ENCODE results near the gene CDHR2. TPM values are rescaled to one million over a fixed set of nuclear protein-coding genes. Genes with fewer than 3 reads are reported as not detected.

CDHR2 gene
- total RNA-seq, 4 donors from 2014 or later, result not detected

DNA sequence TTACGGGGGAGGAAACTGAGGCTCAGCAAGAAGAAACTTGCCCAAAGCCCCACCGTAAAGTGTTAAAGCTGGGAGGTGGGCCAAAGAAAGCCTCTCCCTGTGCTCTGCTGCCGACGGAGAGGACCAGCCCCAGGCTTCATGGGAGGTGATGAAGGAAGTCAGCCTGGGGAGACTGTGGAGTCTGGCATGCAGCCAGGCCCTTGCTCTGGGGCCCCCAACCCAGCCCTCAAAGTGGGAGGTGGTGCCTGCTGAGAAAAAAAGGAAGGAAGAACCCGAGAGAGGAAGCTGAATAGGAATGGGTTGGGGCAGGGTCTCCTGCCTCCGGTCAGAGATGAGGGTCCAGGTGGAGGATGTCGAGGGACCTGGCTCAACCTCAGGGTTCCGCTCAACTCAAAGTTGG lies 15.8 kb upstream of the CDHR2 start:
- TF ChIP-seq, protein P1, sequence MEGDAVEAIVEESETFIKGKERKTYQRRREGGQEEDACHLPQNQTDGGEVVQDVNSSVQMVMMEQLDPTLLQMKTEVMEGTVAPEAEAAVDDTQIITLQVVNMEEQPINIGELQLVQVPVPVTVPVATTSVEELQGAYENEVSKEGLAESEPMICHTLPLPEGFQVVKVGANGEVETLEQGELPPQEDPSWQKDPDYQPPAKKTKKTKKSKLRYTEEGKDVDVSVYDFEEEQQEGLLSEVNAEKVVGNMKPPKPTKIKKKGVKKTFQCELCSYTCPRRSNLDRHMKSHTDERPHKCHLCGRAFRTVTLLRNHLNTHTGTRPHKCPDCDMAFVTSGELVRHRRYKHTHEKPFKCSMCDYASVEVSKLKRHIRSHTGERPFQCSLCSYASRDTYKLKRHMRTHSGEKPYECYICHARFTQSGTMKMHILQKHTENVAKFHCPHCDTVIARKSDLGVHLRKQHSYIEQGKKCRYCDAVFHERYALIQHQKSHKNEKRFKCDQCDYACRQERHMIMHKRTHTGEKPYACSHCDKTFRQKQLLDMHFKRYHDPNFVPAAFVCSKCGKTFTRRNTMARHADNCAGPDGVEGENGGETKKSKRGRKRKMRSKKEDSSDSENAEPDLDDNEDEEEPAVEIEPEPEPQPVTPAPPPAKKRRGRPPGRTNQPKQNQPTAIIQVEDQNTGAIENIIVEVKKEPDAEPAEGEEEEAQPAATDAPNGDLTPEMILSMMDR (IDR thresholded peaks at IDR 0.05), result no peak
- DNase-seq (ENCODE audit: low spot score), result no peak
- ATAC-seq (ENCODE audit: low FRiP score), result no peak

DNA sequence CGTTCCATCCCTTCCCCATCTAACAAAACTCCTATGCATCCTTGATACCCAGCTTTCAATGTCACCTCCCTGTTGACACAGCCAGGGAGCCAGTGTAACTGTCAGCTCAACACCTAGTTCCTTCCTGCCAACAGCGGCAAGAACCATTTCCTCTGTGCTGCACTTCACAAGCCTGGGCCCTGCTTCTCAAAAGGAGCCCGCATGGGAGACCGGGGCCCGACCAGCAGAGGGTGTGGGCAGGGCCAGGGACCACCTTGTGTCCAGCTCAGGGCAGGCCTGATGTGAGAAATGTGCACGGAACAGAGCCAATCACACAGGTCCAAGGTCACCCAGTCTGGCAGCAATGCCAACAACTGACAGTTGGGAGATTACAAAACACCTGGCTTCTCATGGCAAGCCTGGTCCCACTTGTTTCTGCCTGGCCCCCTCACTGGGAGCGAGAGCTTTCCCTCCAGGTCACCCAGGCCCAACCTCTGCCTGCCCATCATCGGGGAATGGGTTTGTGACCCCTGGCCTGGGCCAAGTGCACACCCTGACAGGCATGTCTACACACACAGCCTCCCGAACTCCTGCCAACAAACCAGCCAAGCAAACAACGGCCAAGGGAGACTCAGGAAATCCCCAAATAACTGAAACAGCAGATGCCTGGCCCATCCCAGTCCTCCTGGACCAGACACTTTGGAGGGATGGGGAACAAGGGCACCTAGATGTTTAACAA lies 15.1 kb upstream of the CDHR2 start:
- TF ChIP-seq, protein P1 (IDR thresholded peaks at IDR 0.05), result no peak
- DNase-seq (ENCODE audit: low spot score), result no peak
- no peak for ATAC-seq (ENCODE audit: low FRiP score)

DNA sequence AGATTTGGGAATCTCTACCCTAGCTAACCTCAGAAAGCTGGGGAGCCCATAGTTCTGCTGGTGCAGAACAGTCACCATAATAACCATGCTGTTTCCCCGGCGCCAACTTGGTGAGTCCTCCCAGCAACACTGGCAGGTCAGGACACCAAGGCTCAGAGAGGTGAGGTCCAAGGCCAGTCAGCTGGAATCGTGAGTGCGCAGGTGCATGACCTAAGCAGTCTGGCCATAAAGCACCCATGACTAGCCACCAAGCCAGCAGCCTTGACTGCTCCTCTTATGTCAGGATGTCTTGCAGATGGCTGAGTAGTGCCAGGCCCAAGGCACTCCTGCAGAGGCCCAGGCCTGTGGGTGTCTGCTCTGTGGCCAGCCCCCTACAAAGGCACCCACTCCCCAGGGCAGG lies 14.5 kb upstream of the CDHR2 start:
- DNase-seq (ENCODE audit: low spot score), result no peak
- TF ChIP-seq, protein P1 (IDR thresholded peaks at IDR 0.05), result no peak
- ATAC-seq (ENCODE audit: low FRiP score), result no peak

DNA sequence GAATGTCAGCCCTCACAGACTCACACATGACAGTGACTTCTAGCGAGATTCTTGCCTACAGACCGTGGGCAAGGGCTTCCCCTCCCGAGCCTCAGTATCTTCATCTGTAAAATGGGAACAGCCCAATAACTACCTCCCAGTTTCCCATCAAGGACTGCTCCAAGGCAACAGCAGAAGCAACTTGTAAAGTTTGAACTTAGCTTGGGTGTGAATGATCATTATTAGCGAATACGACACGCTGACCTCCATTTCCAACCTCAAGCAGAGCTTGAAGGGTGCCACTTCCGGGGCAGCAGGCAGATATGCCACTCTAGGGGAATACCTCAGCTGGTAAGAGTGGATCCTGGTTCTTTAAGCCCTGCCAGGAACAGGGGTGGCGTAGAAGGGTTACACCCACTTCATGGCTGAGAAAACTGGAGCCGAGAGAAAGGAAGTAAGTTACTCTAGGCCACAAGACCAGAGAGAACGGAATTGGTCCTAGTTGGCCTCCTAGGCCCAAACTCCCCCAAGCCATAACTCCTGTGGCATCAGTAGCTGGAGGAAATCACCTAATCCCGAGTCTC lies 14.0 kb upstream of the CDHR2 start:
- TF ChIP-seq, protein P1 (IDR thresholded peaks at IDR 0.05), result no peak
- no peak for ATAC-seq (ENCODE audit: low FRiP score)
- no peak for DNase-seq (ENCODE audit: low spot score)

DNA sequence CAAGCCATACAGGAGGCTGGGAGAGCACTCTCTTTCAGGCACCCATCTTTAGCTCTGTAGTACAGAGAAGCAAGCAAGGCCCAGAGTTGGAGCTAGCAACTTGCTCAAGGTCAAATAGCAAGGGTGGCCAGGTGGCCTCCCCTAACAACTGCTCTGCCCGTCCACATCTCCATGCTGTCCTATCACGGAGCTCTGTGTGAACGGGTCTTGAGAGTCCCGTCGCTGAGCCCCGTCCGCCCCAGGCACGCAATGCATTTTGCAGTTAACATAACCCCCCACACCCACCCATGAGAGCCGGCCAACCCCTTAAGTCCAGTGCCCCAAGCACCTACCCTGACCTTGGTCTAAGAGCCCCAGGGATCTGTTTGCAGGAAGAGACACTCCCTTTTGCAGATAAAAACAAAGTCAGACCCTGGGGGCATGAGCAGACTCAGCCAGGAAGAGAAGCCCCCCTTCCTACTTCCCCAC lies 13.4 kb upstream of the CDHR2 start:
- ATAC-seq (ENCODE audit: low FRiP score) (no peak), DNase-seq (ENCODE audit: low spot score) (no peak)
- TF ChIP-seq, protein P1 (IDR thresholded peaks at IDR 0.05), result no peak

DNA sequence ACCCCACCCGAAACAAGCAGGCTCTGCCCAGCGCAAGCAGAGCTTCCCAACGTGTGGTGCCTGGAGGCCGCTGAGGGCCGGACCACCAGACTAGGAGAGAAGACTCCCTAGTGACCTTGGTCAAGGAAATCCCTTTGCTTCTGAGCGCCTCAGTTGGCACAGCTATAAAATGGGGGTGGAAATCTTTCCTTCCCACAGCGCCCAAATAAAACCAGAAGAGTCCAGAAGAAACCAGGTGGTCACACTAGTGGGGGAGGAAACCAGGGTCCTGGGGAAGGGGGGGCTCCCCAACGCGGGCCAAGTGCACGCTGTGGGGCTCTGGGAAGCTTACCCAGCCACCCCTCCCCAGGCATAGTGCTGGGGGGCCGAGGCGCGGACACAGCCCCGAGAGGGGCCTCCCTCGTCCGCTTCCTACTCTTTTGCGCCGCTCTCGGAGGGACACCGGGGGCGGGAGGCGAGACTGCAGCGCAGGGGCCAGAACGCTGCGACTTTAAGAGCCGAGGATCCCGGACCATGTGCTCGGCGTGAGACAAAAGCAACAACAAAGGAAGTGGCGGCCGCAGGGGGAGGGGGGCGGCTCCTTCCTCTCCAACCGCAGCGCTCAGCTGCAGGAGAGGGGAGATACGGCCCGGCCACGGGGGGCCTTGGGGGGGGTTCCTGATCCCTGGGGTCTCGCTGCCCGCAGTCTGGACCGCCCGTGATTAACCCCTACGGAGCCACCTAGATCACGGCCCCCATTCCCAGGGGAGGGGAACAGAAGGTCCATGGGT lies 12.8 kb upstream of the CDHR2 start:
- ATAC-seq (ENCODE audit: low FRiP score) (peak; percentile 9), DNase-seq (ENCODE audit: low spot score) (peak; percentile 39)
- TF ChIP-seq, protein P1 (IDR thresholded peaks at IDR 0.05), result no peak
